ENCODE results near the gene NGF.

- TF ChIP-seq ELF2 (CRISPR knock-in tag; IDR thresholded peaks at IDR 0.05), result no peak
- no peak for TF ChIP-seq SP1 (CRISPR knock-in tag; IDR thresholded peaks at IDR 0.05)
- TF ChIP-seq ZBTB2 (IDR thresholded peaks at IDR 0.05), result no peak
- TF ChIP-seq ETV6 (IDR thresholded peaks at IDR 0.05; ENCODE audit: borderline replicate concordance in 1 of 2, low read depth in 2 of 2, low read length in 1 of 2), result no peak
- TF ChIP-seq ETV6 (CRISPR knock-in tag; IDR thresholded peaks at IDR 0.05; ENCODE audit: borderline replicate concordance), result no peak
- TF ChIP-seq, protein P1, sequence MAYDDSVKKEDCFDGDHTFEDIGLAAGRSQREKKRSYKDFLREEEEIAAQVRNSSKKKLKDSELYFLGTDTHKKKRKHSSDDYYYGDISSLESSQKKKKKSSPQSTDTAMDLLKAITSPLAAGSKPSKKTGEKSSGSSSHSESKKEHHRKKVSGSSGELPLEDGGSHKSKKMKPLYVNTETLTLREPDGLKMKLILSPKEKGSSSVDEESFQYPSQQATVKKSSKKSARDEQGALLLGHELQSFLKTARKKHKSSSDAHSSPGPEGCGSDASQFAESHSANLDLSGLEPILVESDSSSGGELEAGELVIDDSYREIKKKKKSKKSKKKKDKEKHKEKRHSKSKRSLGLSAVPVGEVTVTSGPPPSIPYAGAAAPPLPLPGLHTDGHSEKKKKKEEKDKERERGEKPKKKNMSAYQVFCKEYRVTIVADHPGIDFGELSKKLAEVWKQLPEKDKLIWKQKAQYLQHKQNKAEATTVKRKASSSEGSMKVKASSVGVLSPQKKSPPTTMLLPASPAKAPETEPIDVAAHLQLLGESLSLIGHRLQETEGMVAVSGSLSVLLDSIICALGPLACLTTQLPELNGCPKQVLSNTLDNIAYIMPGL (CRISPR knock-in tag; IDR thresholded peaks at IDR 0.05), result no peak
- TF ChIP-seq ZNF518B (CRISPR knock-in tag; IDR thresholded peaks at IDR 0.05), result no peak
- no peak for TF ChIP-seq SRF (CRISPR knock-in tag; IDR thresholded peaks at IDR 0.05)
- no peak for TF ChIP-seq TEAD4 (IDR thresholded peaks at IDR 0.05; ENCODE audit: low read length)
- TF ChIP-seq TEAD4 (CRISPR knock-in tag; IDR thresholded peaks at IDR 0.05; ENCODE audit: borderline replicate concordance), result no peak
- TF ChIP-seq, protein P2, sequence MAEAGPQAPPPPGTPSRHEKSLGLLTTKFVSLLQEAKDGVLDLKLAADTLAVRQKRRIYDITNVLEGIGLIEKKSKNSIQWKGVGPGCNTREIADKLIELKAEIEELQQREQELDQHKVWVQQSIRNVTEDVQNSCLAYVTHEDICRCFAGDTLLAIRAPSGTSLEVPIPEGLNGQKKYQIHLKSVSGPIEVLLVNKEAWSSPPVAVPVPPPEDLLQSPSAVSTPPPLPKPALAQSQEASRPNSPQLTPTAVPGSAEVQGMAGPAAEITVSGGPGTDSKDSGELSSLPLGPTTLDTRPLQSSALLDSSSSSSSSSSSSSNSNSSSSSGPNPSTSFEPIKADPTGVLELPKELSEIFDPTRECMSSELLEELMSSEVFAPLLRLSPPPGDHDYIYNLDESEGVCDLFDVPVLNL (CRISPR knock-in tag; IDR thresholded peaks at IDR 0.05; ENCODE audit: low read depth), result no peak
- TF ChIP-seq MITF (IDR thresholded peaks at IDR 0.05), result no peak
- TF ChIP-seq ZNF436 (CRISPR knock-in tag; IDR thresholded peaks at IDR 0.05), result no peak
- no peak for TF ChIP-seq THAP7 (CRISPR knock-in tag; IDR thresholded peaks at IDR 0.05)
- no peak for TF ChIP-seq REST (IDR thresholded peaks at IDR 0.05; ENCODE audit: borderline replicate concordance)
- no peak for TF ChIP-seq REST (CRISPR knock-in tag; IDR thresholded peaks at IDR 0.05; ENCODE audit: low read depth)
These were observed 60.8 kb downstream of the NGF start for GRCh38 chr1:115277276-115277675.
